GM20431 (cell line): ENCODE measurements around the gene ANK3.

Source experiments
- in situ Hi-C: fragments of 300-500 bp; cut with MseI, MboI; formaldehyde crosslinking; loops from one replicate; pipeline ENCODE4 v1.15.0; 2020; ENCODE audit warnings: low sequenced_read_pairs; ENCODE audit not compliant: unreplicated experiment

ANK3 gene

DNA sequence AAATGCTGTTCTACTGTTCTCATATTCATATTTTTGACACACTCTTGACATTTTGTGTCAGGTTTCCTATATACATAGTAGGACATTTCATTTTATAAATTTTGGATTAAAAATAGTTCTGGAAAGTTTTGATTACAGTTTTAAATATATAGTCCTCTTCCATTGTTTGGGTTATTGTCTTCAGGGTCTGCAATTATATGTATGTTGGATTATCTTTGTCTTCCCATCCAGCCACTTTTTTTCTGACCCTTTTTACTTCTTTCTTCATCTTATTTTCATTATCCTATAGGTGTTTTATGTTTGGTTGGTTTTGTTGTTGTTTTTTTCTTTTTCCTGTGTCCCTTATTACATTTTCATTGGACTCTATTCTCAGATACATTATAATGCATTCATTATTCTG, 412.2 kb downstream of the ANK3 start:
- in situ Hi-C loops: no loop called here

DNA sequence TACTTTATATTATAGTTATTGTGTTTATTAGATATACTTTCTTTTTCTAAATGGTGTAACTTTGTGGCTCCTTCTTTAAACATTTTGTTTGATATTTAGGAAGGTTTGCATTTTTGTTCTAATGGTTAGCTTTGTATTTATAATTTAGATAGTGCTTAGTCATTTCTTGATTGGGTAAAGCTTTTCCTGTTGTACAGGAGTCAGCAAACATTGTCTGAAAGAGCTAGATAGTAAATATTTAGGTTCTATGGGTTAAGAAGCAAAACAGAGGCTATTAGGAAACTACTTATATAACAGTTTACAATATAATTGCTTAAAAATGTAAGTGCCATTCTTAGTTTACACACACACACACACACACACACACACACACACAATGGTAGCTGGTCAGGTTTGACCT, 412.8 kb downstream of the ANK3 start:
- in situ Hi-C loops: no loop called here
